Breast epithelium (tissue), 3 donors: ENCODE measurements around the gene PPP2R1B.

Source experiments
- POLR2A ChIP-seq: fragments of 450-650 bp; IDR thresholded peaks from one replicate; pipeline ENCODE4 v1.6.1; 2016; ENCODE audit warnings: antibody characterized with exemption, mild to moderate bottlenecking, moderate library complexity
- POLR2AphosphoS5 ChIP-seq, 3 donors: sonication (generic); formaldehyde crosslinking; IDR thresholded peaks; one replicate each; pipeline ENCODE4 v1.6.1; 2017; ENCODE audit warnings: antibody characterized with exemption in 3 of 3
- TF ChIP-seq, protein P1 (sequence below), 3 donors: fragments of 450-650 bp; IDR thresholded peaks; one replicate each; pipeline ENCODE4 v1.5.1; 2016 to 2017; ENCODE audit warnings: antibody characterized with exemption in 3 of 3, mild to moderate bottlenecking in 3 of 3, moderate library complexity in 3 of 3

- TF ChIP-seq, protein P1, sequence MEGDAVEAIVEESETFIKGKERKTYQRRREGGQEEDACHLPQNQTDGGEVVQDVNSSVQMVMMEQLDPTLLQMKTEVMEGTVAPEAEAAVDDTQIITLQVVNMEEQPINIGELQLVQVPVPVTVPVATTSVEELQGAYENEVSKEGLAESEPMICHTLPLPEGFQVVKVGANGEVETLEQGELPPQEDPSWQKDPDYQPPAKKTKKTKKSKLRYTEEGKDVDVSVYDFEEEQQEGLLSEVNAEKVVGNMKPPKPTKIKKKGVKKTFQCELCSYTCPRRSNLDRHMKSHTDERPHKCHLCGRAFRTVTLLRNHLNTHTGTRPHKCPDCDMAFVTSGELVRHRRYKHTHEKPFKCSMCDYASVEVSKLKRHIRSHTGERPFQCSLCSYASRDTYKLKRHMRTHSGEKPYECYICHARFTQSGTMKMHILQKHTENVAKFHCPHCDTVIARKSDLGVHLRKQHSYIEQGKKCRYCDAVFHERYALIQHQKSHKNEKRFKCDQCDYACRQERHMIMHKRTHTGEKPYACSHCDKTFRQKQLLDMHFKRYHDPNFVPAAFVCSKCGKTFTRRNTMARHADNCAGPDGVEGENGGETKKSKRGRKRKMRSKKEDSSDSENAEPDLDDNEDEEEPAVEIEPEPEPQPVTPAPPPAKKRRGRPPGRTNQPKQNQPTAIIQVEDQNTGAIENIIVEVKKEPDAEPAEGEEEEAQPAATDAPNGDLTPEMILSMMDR (IDR thresholded peaks at IDR 0.05), result no peak
- TF ChIP-seq POLR2A, result no peak
- TF ChIP-seq POLR2AphosphoS5 (IDR thresholded peaks at IDR 0.05), result no peak
Measured at GRCh38 chr11:111792314-111792713, 26.1 kb upstream of the PPP2R1B start.
